Kidney capillary endothelial cell (primary cell): ENCODE measurements around the gene RBMXL3.
"Not testable (repeated sequence)": the region's sequence is repeated elsewhere in the genome, so short reads cannot be mapped to it uniquely, and the experiment has no call there.

ENCODE experiments used
- DNase-seq: peaks from one replicate; pipeline ENCODE4 v3.0.0-alpha.2; 2018; ENCODE audit warnings: low spot score

The RBMXL3 gene

GRCh38 chrX:115189110-115189509 is at the start of gene RBMXL3:
Gene RBMXL3, plus strand, starts transcription at chrX:115189410. Its CDS starts 32 bp downstream, at chrX:115189442.
- DNase-seq = no peak

GRCh38 chrX:115142057-115142456 is 47.2 kb upstream of the RBMXL3 start:
- DNase-seq = no peak

- DNase-seq = peak; percentile 53
Measured at GRCh38 chrX:115147220-115147619, 42.0 kb upstream of the RBMXL3 start.

GRCh38 chrX:115173181-115173580 is 16.0 kb upstream of the RBMXL3 start:
- DNase-seq = no peak

- no peak for DNase-seq
Measured at GRCh38 chrX:115174548-115174947, 14.7 kb upstream of the RBMXL3 start.

GRCh38 chrX:115177932-115178331 is 11.3 kb upstream of the RBMXL3 start:
- DNase-seq = no peak

GRCh38 chrX:115178473-115178872 is 10.7 kb upstream of the RBMXL3 start:
- DNase-seq = no peak

- DNase-seq = no peak
Measured at GRCh38 chrX:115183980-115184379, 5.2 kb upstream of the RBMXL3 start.

- DNase-seq = no peak
Measured at GRCh38 chrX:115189646-115190635, 731 bp downstream of the RBMXL3 start.

- DNase-seq = no peak
Measured at GRCh38 chrX:115190636-115191489, 1.7 kb downstream of the RBMXL3 start.

GRCh38 chrX:115191490-115192243 is 2.5 kb downstream of the RBMXL3 start:
- no peak for DNase-seq

- DNase-seq = no peak
Measured at GRCh38 chrX:115192244-115192700, 3.1 kb downstream of the RBMXL3 start.

GRCh38 chrX:115204040-115204439 is 14.8 kb downstream of the RBMXL3 start:
- DNase-seq = no peak

GRCh38 chrX:115209547-115209946 is 20.3 kb downstream of the RBMXL3 start:
- not testable (repeated sequence) for DNase-seq

- DNase-seq = no peak
Measured at GRCh38 chrX:115214151-115214550, 24.9 kb downstream of the RBMXL3 start.

GRCh38 chrX:115214605-115215004 is 25.4 kb downstream of the RBMXL3 start:
- no peak for DNase-seq

- DNase-seq = not testable (repeated sequence)
Measured at GRCh38 chrX:115217346-115217745, 28.1 kb downstream of the RBMXL3 start.

GRCh38 chrX:115226929-115227328 is 37.7 kb downstream of the RBMXL3 start:
- no peak for DNase-seq

- no peak for DNase-seq
Measured at GRCh38 chrX:115229337-115230003, 40.3 kb downstream of the RBMXL3 start.

- DNase-seq = no peak
Measured at GRCh38 chrX:115232933-115233496, 43.8 kb downstream of the RBMXL3 start.
